Measurements from ENCODE around the gene KCNC1.

The KCNC1 gene

DNA sequence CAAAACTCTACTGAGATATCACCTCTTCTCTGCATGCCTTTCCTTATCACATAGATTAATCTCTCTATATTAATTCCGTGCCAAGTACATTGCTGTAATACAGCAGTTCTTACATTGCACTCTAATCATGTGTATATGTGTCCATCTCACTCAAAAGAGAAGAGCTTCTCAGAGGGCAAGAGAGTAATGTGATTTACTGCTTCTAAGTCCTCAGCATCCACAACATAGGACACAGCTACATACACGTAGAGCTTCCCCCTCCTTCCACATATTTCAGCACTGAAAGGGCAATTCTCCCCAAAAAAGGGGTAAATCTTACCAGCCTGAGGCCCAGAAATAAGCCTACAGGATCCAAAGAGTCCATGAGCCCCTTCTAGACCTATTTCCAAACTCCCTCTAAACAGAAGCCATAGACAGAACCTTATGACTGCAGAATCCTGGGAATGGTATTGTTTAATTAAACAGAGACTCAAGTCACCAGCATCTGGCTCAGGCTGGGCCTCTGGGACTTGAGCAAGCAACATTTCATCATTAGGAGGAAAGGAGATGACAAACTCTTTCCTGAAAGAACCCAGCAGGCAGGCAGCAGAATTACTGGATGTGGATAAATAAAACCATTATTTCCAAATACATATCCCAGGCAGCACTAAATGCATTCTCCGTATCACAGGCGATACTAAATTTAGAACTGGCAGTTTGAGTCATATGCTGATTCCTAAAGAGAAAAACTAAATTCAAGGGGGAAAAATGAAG, 87.2 kb downstream of the KCNC1 start:
- H3K9ac ChIP-seq (ENCODE audit: low read depth, low read length, poor library complexity, severe bottlenecking), result no peak overlapping the region
- H3K36me3 ChIP-seq (ENCODE audit: insufficient read depth, low read length), result no peaks in the 10 kb centered on the region
- no peaks in the 10 kb centered on the region for H4K20me1 ChIP-seq (ENCODE audit: insufficient read depth, low read length, poor library complexity, severe bottlenecking)
- H3K4me1 ChIP-seq (ENCODE audit: insufficient read depth, low read length, poor library complexity, severe bottlenecking), result no peaks in the 10 kb centered on the region
- H3F3A ChIP-seq (ENCODE audit: low read depth), result no peaks in the 10 kb centered on the region
- H3K9me2 ChIP-seq (replicated peaks; ENCODE audit: low read depth, low read length), result no peaks in the 10 kb centered on the region
- no peak overlapping the region for H3K4me2 ChIP-seq (ENCODE audit: low read depth, low read length, poor library complexity, severe bottlenecking)
- H2AFZ ChIP-seq (ENCODE audit: low read length), result no peak overlapping the region
- no peaks in the 10 kb centered on the region for H3K79me2 ChIP-seq (ENCODE audit: insufficient read depth, low read length)
- no peak for TF ChIP-seq EZH2phosphoT487 (IDR thresholded peaks at IDR 0.05; ENCODE audit: borderline replicate concordance)
- TF ChIP-seq, protein P1, sequence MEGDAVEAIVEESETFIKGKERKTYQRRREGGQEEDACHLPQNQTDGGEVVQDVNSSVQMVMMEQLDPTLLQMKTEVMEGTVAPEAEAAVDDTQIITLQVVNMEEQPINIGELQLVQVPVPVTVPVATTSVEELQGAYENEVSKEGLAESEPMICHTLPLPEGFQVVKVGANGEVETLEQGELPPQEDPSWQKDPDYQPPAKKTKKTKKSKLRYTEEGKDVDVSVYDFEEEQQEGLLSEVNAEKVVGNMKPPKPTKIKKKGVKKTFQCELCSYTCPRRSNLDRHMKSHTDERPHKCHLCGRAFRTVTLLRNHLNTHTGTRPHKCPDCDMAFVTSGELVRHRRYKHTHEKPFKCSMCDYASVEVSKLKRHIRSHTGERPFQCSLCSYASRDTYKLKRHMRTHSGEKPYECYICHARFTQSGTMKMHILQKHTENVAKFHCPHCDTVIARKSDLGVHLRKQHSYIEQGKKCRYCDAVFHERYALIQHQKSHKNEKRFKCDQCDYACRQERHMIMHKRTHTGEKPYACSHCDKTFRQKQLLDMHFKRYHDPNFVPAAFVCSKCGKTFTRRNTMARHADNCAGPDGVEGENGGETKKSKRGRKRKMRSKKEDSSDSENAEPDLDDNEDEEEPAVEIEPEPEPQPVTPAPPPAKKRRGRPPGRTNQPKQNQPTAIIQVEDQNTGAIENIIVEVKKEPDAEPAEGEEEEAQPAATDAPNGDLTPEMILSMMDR (conservative IDR thresholded peaks at IDR 0.05; ENCODE audit: low read length), result no peak
- no peaks in the 10 kb centered on the region for H3K27me3 ChIP-seq (ENCODE audit: insufficient read depth, low read length, poor library complexity, severe bottlenecking)
- H3K4me3 ChIP-seq (ENCODE audit: low read length, poor library complexity, severe bottlenecking), result no peak overlapping the region
- H3K9me3 ChIP-seq (ENCODE audit: insufficient read depth, low read depth, low read length), result no peaks in the 10 kb centered on the region

DNA sequence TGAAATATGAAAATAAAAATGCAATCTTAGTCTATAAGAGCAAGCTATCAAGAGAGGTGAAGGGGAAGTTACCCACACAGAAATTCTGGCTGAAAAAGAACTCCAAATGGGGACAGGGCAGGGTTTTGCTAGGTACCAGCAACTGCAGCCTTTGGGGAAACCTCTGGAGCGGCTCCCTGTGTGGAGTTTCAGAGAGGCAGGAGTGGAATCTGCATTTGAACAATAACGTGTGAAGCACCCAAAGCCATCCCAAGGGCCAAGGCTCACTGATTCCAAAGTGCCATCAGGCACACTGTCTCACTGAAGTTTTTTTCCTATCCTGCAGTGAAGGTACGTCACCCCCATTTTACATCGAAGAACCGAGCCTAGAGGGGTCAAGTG, 87.8 kb downstream of the KCNC1 start:
- no peak for TF ChIP-seq EZH2phosphoT487 (IDR thresholded peaks at IDR 0.05; ENCODE audit: borderline replicate concordance)
- TF ChIP-seq, protein P1 (conservative IDR thresholded peaks at IDR 0.05; ENCODE audit: low read length), result no peak
- Histone ChIP-seq H3K27me3 (ENCODE audit: insufficient read depth, low read length, poor library complexity, severe bottlenecking) (no peaks in the 10 kb centered on the region), H2AFZ (ENCODE audit: low read length) (no peak overlapping the region), H3K9ac (ENCODE audit: low read depth, low read length, poor library complexity, severe bottlenecking) (no peak overlapping the region), H4K20me1 (ENCODE audit: insufficient read depth, low read length, poor library complexity, severe bottlenecking) (no peaks in the 10 kb centered on the region), H3K36me3 (ENCODE audit: insufficient read depth, low read length) (no peaks in the 10 kb centered on the region), H3K4me1 (ENCODE audit: insufficient read depth, low read length, poor library complexity, severe bottlenecking) (no peaks in the 10 kb centered on the region), H3K4me2 (ENCODE audit: low read depth, low read length, poor library complexity, severe bottlenecking) (no peak overlapping the region), H3K9me3 (ENCODE audit: insufficient read depth, low read depth, low read length) (no peaks in the 10 kb centered on the region), H3K79me2 (ENCODE audit: insufficient read depth, low read length) (no peaks in the 10 kb centered on the region), H3F3A (ENCODE audit: low read depth) (no peaks in the 10 kb centered on the region), H3K9me2 (replicated peaks; ENCODE audit: low read depth, low read length) (no peaks in the 10 kb centered on the region), H3K4me3 (ENCODE audit: low read length, poor library complexity, severe bottlenecking) (no peak overlapping the region)

DNA sequence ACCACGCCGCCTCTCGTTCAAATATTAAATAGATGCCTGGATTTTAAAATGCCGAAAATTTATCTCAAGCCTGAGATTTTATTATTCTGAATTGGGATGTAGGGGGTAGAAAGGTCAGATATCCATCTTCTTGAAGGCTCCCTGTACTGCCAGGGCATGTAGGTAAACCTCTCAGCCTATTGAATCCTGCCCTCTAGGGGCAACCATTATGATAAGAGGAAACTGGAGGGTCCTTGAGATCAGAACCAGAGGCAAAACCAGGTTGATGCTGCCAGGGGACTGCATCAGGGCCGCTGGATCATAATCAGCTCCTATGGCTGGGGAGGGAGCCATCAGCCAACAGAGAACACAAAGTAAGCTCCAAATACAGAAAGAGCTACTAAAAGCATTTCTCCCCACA, 92.4 kb downstream of the KCNC1 start:
- Histone ChIP-seq H3K4me2 (ENCODE audit: low read depth, low read length, poor library complexity, severe bottlenecking) (no peak overlapping the region), H3K9me3 (ENCODE audit: insufficient read depth, low read depth, low read length) (no peaks in the 10 kb centered on the region), H2AFZ (ENCODE audit: low read length) (no peak overlapping the region), H3K9me2 (replicated peaks; ENCODE audit: low read depth, low read length) (no peaks in the 10 kb centered on the region), H4K20me1 (ENCODE audit: insufficient read depth, low read length, poor library complexity, severe bottlenecking) (no peaks in the 10 kb centered on the region), H3K9ac (ENCODE audit: low read depth, low read length, poor library complexity, severe bottlenecking) (no peak overlapping the region), H3K4me1 (ENCODE audit: insufficient read depth, low read length, poor library complexity, severe bottlenecking) (no peaks in the 10 kb centered on the region), H3K27me3 (ENCODE audit: insufficient read depth, low read length, poor library complexity, severe bottlenecking) (no peaks in the 10 kb centered on the region), H3K79me2 (ENCODE audit: insufficient read depth, low read length) (no peaks in the 10 kb centered on the region), H3K36me3 (ENCODE audit: insufficient read depth, low read length) (no peaks in the 10 kb centered on the region), H3F3A (ENCODE audit: low read depth) (no peaks in the 10 kb centered on the region), H3K4me3 (ENCODE audit: low read length, poor library complexity, severe bottlenecking) (no peak overlapping the region)
- TF ChIP-seq, protein P1 (conservative IDR thresholded peaks at IDR 0.05; ENCODE audit: low read length), result peak; percentile 53
- no peak for TF ChIP-seq EZH2phosphoT487 (IDR thresholded peaks at IDR 0.05; ENCODE audit: borderline replicate concordance)

Data from Loucy (cell line).